Hematopoietic multipotent progenitor cell treated with erythropoietin and hydrocortisone succinate and interleukin-3 and kit ligand, for 15 days (in vitro differentiated cells): Measurements from ENCODE around the gene CMTM4.
A peak's percentile ranks its signal among the peaks of the same experiment; 100 is the strongest.
"Not testable (repeated sequence)": the region's sequence is repeated elsewhere in the genome, so short reads cannot be mapped to it uniquely, and the experiment has no call there.

Experiments
- DNase-seq: peaks from one replicate; pipeline ENCODE4 v3.0.0-alpha.2; 2015; ENCODE audit warnings: low spot score

Gene CMTM4

DNA sequence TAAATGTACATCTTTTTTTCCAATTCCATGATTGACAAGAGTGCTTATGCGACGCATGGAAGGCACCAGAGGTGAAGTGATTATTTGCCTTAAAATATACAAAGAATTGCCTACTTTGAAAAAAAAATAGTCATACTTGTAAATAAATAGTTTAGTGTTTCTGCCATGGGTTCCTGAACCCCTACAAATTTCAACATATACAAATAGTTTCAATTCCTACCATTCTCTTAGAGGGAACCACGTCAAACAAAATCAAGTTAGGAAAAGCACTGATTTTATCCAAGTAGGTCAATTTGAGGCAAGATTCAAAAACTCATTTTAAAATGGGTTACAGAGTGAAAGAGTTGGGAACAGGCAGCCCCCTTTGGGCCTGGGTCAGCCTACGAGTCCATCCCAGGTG lies 80.4 kb downstream of the CMTM4 start:
- no peak for DNase-seq

DNA sequence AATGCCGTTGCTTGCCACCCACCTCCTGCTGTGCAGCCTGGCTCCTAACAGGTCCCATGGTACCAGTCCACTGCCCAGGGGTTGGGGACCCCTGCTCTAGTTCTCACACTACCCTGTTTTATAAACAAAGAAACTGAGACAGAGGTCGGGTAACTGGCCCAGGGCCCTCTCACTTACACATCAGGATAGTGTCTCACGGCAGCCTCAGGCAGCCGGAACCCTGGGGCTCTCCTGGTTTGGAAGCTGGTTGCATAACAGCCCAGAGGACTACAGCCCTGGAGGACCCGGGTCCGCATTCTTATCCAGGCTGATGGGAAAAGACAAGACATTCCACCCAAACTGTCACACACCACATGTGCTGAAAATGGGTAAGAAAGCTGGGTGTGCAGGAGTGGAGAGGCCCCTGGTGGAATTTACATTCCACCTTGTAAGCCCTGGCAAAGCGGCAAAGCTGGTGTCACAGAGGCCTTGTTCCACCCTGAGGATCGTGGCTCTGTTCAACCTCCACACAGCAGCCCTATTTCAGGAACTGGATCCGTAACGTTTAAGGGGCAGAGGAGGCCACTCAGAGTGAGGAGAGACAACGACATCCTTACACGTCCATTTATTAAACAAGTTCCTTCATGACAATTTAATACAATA lies 82.3 kb downstream of the CMTM4 start:
- DNase-seq, result no peak

DNA sequence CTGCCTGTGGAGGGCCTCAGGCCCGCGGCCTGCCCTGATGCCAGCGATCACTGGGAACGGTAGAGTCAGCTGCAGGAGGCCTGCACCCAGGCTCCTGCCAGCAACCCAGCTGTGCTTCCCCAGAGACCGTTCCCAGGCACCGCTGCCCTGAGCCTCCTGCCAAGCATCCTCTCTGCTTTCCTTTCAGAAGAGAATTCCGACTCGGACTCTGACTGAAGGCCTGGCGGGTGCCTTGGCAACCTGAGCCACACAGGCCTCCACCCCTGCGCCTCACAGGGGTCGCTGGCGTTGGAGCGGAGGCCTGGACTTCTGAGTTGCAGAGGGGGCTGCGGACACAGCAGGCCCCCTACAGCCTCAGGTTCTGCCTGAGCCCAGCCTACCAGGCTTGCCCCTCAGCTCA lies 84.1 kb downstream of the CMTM4 start:
- DNase-seq, result no peak

DNA sequence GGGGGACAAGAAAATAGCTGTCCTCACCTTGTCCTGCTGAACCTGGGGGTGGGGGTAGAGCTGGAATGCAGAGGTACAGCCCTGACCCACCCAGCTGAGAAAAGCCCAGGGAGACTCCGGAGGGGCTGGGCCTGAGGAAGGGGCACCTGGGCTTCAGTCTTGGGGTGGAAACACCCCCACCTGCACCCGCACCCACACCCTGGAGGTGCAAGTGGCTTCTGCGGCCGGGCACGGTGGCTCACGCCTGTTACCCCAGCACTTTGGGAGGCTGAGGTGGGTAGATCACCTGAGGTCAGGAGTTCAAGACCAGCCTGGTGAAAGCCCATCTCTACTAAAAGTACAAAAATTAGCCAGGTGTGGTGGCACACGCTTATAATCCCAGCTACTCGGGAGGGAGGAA lies 84.6 kb downstream of the CMTM4 start:
- not testable (repeated sequence) for DNase-seq

DNA sequence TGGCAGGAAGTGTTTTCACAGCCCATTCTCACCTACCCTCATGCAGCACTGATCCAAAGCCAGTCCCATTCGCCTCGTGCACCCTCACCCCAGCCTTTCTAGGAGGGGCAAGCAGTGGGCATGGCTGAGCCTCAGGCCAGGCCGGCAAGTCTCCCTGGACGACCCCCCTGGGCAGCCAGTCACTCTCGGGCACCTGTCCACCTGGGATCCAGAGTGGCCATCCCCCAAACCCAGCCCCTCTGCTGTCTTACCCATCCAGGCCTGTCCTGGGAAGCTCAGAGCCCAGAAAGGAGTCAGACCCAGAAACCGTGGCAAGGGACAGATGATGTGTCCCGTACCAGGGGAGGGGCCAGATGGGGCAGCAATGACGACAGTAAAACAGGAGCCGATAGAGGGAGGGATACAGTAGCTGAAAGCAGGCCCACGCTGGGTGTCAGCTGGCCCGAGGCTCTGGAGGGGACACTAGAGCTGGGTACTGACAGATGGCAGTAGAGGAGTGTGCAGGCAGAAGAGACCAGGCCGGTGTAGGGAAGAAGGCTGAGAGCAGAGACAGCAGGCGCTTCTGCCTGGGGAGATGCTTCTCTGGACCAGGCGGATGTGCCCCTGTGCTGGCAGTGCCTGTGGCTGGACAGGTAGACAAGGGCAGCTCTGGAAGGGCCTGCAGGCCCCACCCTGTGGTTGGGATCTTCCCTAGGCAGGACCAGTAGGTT lies 86.3 kb downstream of the CMTM4 start:
- DNase-seq, result no peak

DNA sequence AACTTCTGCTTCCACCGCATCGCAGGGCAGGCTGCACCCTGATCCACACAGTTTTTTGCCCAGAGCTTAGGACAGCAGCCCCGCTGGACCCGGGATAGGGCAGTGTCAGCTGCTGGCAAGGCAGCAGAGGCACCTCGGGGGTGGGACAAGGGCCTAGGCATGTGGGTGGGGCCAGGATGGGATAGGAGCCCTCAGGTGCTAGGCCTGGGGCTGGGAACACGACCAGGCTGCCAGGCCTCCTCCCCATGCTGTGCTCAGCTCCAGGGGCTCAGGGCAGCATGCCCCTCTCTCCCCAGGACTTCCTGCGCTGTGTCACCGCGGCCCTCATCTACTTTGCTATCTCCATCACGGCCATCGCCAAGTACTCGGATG lies 87.4 kb downstream of the CMTM4 start:
- DNase-seq, result no peak

DNA sequence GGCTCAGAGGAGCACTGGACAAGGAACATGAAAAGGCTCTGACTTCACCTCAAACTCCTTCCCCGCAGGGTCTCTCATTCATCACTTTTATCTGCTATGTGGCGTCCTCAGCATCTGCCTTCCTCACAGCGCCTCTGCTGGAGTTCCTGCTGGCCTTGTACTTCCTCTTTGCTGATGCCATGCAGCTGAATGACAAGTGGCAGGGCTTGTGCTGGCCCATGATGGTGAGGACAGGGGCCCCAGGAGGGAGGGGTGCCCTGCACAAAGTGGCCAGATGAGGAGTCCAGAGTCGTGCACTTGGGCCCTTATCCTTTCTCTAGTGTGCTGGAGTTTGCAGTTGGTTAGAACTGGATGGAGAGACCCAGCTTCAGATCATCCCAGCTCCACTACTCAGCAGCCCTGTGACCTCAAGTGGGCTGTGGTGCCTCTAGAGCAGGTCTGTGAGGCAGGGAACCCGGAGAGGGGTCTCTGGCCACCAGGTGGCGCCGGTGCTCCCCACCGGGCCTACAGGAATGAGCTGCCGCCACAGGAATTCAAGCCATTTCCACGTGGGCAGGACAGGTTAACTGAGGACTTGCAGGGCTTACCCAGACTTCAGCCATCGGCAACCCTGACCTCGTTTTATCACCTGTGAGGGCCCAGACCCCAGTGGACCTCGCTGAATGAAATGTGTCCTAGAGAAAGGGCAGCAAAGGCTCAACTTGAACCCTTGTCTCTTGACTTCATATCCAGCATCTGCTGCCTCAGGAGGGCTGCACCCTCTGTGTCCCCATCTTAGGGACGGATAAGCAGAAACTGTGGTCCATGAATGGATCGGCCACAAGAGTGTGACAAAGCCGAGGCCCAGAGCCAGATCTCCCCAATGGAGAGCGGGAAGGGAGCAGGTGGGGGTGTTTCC lies 88.1 kb downstream of the CMTM4 start:
- DNase-seq, result peak; percentile 70

DNA sequence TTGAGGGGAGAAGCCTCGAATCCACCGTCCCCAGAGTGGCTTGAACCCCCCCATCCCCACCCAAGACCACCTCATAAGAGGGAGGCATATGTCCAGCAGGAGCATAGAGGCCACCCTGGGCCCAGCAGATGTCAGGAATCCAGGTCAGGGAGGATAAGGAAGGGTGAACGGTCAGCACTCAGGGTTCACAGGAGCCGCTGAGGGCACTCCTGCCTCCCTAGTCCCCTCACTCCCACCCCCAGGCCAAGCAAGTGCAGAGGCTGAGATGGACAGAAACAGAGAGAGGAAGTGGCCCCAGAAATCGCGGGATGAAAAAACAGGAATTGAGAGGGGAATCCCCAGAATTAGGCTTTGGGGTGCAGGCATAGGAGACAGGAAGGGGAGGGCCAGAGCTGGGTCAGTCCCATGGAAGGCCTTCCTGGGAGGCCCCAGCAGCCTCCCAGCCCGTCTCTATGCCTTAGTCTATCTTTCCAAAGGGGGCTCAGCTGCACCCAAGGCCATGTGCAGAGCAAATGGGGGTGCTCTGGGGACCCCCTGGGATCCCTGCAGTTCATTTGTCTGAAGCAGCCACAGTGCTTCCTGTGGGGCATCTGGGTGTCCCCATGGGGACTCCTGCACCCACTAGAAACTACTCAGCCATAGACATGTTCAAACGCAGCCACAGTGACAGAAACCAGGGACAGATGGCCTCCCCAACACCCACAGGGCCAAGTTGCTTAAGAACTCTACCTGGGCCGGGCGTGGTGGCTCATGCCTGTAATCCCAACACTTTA lies 90.4 kb downstream of the CMTM4 start:
- DNase-seq, result no peak

DNA sequence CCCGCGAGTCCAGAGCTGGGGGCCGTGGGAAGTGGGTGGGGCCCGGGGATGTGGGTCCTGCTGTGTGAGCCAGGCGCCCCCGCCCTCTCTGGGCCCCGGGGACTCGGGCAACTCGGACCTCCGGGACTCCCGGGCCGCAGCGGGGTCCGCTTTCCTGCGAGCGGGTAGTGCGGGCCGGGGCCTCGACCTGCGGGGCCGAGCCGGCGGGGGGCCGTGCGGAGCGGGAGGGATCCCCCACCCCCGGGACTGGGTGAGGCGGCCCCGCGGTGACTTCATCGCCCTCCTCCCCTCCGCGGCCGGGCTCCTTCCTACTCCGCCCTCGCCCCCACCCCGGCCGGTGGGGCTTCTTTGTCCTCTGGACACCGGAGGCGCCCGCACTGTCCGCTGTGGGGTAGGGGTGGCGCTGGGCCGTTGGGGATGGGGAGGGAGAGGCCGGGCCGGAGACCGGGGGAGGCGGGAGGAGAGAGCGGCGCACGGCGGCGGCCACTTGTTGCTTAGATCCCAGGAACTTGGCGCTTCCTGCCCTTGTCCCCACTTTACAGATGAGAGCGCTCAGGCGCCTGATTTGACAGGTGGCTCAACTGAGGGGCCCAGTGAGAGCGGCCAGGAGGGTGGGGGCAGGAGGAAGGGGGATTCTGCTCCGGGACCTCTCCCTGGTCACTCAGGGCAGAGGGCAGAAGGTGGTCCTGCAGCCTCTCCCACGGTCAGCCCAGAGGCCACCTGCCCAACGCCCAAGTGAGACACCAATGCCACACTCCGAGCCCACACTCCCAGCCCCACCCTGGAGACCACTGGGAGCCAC lies 91.2 kb downstream of the CMTM4 start:
- DNase-seq, result no peak

DNA sequence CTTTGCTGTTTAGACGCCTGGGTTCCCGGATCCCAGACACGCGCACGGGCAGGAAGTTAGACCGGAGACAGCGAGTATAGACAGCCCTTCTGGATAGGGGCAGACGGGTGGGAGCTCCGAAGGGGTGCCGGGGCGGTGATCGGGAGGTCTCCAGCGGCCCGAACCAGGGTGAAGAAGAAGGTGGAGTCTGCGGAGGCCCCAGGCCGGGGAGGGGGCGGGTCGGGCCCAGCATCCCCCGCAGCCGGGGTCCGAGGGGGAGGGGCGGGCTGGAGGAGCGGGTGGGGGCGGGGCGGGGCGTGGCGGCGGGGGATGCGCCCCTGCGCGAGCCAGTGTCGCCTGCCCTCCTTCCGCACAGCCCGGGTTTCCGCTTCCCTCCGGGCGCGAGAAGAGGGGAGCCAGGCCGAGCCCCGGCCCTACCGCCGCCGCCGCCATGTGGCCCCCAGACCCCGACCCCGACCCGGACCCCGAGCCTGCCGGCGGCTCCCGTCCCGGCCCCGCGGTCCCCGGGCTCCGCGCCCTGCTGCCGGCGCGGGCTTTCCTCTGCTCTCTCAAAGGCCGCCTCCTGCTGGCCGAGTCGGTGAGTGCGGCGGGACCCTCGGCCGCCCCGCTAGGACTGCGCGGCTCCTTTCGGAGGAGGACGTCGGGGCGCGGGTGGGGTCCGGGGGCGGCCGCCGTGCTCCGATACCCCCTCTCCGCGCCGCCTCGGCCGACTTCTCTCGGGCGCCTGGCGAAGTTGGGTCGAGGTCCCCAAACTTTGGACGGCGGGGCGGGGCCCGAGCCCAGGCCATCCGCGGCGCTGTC lies 92.0 kb downstream of the CMTM4 start, which contains the start of gene CMTM3:
Gene CMTM3 (plus strand): TSS at position 329 of the 801 bp plus-strand sequence. CDS start 102 bp downstream, at position 431.
- DNase-seq, result no peak

DNA sequence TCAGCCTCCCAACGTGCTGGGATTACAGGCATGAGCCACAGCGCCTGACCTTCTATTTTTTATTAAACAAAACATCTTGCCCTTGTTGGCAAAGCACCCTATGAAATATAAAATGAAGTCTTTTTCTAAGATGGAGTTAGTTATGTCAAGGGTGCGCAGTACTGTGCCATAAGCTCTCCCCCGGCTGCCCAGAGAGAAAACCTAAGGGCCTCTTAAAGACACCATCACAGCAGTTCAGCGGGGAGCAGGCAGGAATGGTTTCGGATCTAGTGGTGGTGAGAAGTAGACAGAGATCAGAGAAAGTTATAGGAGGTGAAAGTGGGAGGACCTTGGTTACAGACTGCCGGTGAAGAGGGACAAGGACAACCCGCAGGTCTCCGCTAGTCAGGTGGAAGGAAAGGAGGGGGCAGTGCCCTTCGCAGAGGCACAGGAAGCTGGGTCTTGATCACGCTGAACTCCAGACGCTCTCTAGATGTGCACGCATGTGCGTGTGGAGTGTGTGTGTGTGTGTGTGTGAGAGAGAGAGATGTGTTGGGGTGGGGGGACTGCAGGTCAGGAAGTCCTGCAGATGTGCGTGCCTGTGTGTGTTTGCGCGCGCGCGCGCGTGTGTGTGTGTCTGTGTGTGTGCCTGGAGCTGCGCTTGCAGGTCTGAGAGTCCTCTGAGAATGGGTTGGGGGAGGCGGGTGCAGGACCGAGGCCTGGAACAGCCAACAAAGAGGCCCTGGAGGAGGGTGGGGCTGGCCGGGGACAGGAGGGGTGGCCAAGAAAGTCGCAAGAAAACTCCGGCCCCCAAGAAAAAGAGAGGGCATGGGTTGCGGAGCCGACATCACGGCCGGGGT lies 92.8 kb downstream of the CMTM4 start:
- no peak for DNase-seq

DNA sequence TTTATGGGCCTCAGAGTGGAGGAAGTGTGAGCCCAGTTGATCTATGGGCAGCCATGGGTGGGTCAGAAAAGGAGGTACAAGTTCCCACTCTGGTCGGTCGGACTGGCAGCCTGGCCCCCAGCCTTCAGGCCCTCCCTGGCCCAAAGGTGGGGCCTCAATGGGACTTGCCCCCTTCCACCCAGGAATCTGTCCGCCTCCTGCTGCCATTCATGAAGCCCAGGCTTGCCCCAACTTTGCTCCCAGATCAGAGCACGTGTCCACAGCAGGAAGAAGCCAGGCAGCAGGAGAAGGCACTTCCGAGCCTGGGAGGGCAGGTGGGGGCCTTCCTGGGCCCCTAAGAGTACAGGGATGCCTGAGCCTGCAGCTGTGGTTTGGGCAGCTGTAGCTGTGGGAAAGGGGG lies 95.1 kb downstream of the CMTM4 start:
- DNase-seq, result no peak

DNA sequence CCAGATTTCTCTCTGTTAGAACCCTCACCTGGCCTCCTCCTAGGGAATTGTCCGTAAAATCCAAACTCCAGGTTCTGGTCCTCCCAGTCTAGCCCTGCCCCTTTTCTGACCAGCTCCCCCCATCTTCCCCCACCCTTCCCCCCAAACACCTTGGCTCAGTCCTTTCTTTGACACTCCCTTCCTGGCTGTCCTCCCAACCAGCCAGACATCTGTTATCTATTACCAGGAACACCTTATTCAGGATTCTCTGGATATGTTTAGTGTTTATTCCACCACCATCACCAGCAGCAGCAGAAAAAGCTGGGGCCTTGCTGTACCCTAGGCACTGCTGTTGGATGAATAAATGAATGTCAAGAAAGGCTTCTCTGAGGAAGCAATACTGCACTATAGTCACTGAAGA lies 96.1 kb downstream of the CMTM4 start:
- no peak for DNase-seq

DNA sequence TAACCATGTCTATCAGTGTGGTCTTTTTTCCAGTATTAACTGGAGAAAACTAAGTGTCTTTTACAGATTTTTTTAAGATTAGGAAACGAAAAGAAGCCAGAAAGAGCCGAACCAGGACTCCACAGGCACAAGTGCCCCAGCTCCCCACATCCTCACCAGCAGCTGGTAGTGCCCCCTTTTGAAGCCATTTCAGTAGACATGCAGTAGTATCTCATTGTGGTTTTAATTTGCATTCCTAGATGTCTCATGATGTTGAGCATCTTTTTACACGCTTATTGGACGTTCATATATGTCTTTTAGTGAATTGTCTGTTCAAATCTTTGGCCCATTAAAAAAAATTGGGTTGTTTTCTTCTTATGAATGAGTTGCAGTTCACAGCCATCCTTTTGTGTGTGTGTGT lies 96.8 kb downstream of the CMTM4 start:
- DNase-seq, result no peak

DNA sequence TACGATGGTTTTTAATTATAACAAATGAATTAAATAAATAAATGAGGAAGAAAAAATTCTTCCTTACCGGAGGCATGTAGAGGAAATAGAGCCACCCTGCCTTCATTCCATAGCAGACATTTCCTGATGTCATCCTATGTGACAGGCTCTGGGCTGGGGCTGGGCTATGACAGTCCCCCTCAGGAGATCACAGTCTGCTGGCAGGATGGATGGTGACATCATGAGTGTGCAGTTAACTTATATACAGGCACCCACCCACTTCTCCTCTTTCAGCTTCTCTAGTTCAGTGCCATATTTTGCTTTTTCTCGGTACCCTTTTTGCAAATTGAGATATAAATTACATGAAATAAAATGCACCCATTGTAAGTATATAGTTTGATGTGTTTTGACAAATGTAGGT lies 98.4 kb downstream of the CMTM4 start:
- DNase-seq, result no peak

DNA sequence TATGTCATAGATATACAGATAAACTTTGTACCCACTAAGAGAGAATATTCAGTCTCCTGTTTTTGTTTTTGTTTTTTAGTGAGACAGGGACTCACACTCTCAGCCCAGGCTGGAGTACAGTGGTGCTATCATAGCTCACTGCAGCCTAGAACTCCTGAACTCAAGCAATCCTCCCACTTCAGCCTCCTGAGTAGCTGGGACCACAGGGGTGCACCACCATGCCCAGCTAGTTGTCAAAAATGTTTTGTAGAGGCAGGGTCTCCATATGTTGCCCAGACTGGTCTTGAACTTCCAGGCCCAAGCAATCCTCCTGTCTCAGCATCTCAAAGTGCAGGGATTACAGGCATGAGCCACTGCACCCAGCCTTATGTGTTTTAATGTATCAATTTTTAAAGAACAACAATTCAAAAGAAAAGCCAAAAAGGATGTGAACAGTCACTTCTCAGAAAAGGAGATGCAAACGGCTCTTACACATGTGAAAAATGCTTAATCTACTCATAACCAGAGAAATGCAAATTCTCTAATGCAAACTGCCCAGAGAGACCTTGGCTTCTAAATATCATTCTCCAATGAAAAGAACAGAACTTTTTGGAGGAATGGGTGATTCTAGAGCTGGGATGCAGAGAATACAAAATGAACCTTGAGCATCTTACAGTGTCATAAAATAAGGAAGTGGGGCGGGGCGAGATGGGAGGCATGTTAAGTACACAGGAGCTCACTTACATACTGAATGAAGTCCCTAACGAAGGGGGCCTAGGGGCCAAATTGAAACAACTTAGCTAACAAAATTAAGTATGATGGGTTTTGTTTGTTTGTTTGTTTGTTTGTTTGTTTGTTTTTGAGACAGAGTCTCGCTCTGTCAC lies 99.3 kb downstream of the CMTM4 start:
- DNase-seq, result no peak

DNA sequence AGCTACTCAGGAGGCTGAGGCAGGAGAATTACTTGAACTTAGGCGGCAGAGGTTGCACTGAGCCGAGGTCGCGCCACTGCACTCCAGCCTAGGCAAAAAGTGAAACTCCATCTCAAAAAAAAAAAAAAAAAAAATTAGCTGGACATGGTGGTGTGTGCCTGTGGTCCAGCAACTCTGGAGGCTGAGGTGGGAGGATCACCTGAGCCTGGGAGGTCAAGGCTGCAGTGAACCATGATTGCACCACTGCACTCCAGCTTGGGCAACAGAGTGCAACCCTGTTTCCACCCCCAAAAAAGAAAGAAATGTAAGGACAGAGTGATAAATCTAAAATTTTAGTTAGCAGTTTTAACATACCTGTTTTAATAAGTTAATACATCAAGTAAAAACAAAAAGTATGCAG lies 100.0 kb downstream of the CMTM4 start:
- not testable (repeated sequence) for DNase-seq

DNA sequence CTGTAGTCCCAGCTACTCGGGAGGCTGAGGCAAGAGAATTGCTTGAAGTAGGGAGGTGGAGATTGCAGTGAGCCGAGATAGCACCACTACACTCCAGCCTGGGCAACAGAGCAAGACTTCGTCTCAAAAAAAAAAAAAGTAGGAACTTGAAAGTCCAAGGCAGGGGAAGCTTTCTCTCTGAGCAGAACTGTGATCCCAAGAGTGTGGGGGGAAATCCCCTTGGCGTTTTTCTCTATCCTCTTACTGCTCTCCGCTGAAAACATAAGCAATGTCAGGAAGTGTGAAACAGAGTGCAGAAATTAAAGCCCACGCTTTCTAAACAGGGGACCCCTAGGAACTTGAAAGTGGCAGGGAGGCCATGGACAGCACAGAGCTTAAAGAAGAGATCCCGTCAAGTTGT lies 101.8 kb downstream of the CMTM4 start:
- DNase-seq, result no peak

DNA sequence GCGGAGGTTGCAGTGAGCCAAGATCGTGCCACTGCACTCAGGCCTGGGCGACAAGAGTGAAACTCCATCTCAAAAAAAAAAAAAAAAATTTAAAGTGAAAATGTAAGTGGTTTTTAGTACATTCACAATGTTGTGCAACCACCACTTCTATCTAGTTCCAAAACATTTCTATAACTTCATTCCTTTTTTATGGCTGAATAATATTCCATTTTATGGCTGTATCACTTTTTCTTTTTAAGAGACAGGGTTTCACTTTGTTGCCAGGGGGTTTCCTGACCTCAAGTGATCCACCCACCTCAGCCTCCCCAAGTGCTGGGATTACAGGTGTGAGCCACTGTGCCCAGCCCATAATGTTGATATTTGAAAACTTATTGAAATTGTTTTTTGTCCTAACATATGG lies 103.7 kb downstream of the CMTM4 start:
- DNase-seq, result no peak
